HG02884 (cell line): ENCODE data around the gene BAIAP2L1.
"Not testable (repeated sequence)": the region's sequence is repeated elsewhere in the genome, so short reads cannot be mapped to it uniquely, and the experiment has no call there.

Source experiments
- ATAC-seq: cut with Tn5 transposase; IDR thresholded peaks from one replicate; pipeline ENCODE4 v1.9.1; 2021; ENCODE audit warnings: mild to moderate bottlenecking, moderate library complexity; ENCODE audit not compliant: unreplicated experiment

Gene BAIAP2L1

GRCh38 chr7:98323597-98324322, 77.1 kb downstream of the BAIAP2L1 start:
- ATAC-seq = no peak

GRCh38 chr7:98322331-98323270, 78.3 kb downstream of the BAIAP2L1 start:
- ATAC-seq = no peak

- no peak for ATAC-seq
These were observed 79.6 kb downstream of the BAIAP2L1 start for GRCh38 chr7:98321301-98321700.

- no peak for ATAC-seq
These were observed 81.7 kb downstream of the BAIAP2L1 start for GRCh38 chr7:98319176-98319575.

GRCh38 chr7:98317366-98318040, 83.4 kb downstream of the BAIAP2L1 start:
- ATAC-seq = no peak

GRCh38 chr7:98315994-98316527, 84.8 kb downstream of the BAIAP2L1 start:
- ATAC-seq = not testable (repeated sequence)

GRCh38 chr7:98315318-98315993, 85.4 kb downstream of the BAIAP2L1 start:
- peak; percentile 88 for ATAC-seq

GRCh38 chr7:98314469-98314868, 86.4 kb downstream of the BAIAP2L1 start:
- ATAC-seq = peak; percentile 40

GRCh38 chr7:98312201-98312600, 88.7 kb downstream of the BAIAP2L1 start:
- no peak for ATAC-seq

- no peak for ATAC-seq
These were observed 91.3 kb downstream of the BAIAP2L1 start for GRCh38 chr7:98309566-98309965.

- no peak for ATAC-seq
These were observed 92.9 kb downstream of the BAIAP2L1 start for GRCh38 chr7:98307971-98308466.

- ATAC-seq = no peak
These were observed 94.8 kb downstream of the BAIAP2L1 start for GRCh38 chr7:98305951-98306535.

GRCh38 chr7:98303906-98304305, 97.0 kb downstream of the BAIAP2L1 start:
- ATAC-seq = no peak

- no peak for ATAC-seq
These were observed 97.6 kb downstream of the BAIAP2L1 start for GRCh38 chr7:98303176-98303865.

- ATAC-seq = no peak
These were observed 99.0 kb downstream of the BAIAP2L1 start for GRCh38 chr7:98301693-98302470.

- no peak for ATAC-seq
These were observed 100.1 kb downstream of the BAIAP2L1 start for GRCh38 chr7:98300595-98301372.

- ATAC-seq = no peak
These were observed 103.1 kb downstream of the BAIAP2L1 start for GRCh38 chr7:98297626-98298286.
